Cerebellar nuclear complex (tissue), 1 donor: ENCODE data around the gene FAM171A2.

Experiments used
- DNase-seq, 2 experiments: peaks; one replicate each; lab custom pipeline; 2025; lab: John Stamatoyannopoulos, UW

Gene FAM171A2

GRCh38 chr17:44361292-44362260 is 2.1 kb downstream of the FAM171A2 start:
- DNase-seq = no peak

DNA sequence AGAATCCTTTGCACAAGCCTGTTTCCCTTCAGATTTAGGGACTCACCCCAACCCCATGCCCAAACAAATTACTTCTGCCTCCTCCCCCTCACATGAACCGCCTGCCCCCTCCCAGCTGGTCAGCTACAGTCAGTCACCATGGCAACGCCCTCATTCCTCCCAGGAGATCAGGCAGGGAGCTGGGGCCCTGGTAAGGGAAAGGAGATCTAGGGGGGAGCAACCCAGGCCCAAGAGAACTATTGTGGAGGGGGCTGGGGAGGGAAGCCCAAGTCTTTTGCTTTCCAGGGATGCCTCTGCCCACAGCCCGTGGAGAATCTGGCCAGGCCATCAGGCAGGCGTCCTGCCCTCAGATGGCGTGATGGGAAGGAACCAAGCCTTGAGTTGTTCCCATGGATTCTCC is 2.8 kb downstream of the FAM171A2 start:
- DNase-seq = no peak

DNA sequence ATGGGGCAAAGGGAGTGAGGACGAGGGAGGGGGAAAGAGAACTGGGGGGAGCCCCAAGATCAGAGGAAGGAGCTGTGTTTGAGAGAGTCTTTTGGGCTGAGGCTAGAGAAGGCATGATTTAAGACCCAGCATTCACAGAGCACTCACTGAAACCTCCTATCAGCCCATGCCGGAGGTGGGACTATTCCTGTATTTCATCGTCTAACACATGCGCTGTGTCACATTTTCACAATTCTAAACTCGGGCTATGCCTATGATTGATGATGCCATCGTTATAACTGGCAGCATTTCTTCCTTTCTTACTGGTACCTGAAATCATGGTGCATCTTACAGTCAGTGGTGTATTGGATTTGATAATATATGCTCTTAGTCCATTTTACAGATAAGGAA is 3.5 kb downstream of the FAM171A2 start:
- DNase-seq = no peak

- DNase-seq = no peak
Measured at GRCh38 chr17:44359458-44360143, 4.1 kb downstream of the FAM171A2 start.

- DNase-seq = no peak
Measured at GRCh38 chr17:44359006-44359405, 4.6 kb downstream of the FAM171A2 start.

DNA sequence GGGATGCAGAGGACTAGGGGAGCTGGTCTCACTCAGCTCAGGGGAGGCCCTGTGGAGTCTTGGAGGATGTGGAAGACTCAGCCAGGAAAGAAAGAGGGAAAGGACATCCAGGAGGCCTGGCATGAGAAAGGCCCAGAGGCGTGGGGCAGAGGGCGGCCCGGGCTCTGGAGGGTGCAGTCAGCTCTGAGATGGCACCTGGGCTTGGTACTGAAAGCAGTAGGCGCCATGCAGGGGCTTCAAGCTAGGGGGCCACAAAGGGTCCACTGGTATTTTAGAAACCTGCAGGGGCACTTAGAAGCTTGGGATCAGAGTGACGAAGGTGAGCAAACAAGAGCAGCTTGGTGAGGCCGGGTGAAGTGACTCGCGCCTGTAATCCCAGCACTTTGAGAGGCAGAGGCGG is 5.6 kb downstream of the FAM171A2 start:
- DNase-seq = no peak

DNA sequence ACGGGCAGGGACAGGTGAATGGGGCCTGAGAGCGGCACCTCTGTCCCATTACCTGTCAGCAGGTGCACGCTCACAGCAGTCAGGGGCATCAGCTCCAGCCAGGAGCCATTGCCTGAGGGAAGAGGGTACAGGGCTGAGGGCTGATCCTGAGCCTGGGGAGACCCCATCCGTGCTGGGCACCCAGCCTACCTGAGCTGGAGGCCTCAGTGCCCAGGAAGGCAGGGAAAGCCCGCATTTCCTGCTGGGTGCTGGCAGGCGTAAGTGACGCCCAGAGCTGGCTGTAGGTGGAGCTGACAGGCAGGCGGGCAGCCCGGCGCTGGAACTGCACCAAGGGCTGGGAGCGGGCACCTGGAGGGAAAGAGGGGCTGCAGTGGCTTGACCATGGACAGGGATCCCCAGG is 7.4 kb downstream of the FAM171A2 start:
- no peak for DNase-seq

DNA sequence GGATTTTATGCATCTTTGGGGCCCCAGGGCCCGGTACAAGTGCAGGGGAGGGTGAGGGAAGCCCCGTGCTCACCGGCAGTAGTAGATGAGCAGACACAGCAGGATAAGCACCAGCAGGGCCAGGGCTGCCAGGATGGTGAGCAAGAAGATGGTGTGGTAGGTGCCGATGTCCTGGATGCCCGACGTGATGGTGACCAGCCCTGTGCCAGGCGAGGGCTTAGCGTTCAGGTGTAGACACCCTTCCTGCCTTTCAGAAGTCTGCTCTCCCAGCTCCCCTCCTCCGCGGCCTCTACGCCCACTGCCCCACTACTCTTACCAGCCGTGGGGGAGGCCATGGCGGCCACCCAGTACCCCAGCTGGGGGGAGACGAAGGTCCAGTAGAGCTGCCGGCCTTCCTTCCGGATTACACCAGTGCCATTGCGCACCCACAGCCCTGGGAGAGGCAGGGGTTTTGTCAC is 8.0 kb downstream of the FAM171A2 start:
- DNase-seq = no peak

DNA sequence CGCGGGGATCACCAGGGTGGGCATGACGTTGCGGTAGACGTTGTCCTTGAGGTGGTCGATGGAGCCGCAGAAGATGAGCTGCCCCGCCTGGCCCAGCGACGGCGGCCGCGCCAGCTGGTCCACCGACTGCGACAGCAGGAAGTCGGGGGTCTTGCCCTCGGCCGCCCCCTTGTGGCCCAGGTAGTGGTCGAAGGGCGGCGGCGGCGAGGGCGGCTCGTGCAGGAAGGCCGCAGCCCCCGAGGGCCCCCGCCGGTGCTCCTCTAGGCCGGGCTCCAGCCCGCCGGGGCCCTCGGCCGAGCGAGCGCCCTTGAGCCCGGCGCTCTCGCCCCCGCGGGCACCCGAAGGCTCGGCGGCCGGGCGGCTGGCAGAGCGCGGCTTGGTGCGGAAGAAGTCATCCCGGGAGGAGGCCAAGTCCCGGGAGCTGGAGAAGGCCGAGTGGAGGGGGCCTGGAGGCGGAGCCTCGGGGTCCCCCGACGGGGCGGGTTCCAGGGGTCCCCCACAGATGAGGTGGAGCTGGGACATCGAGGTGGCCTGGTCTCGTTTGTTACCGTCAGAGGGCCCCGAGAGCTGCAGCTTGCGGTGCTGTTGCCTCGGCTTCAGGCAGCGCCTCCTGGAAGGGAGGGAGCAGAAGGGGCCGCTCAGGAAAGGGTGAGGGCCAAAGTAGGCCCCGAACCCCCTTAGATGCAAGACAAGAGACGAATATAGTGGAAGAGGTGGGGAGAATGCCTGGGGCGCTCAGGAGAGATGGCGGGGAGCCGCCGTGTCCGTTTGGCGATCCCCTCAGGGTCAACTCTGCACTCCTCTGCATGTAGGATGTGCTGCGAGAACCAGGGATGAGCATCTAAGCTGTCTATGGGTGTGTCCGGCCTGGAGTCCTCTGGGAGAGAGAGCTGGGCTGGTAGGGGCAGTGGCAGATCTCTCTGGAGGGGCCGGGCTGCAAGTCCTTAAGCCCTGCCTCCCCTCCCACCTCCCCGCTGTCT is 8.8 kb downstream of the FAM171A2 start:
- DNase-seq = no peak

GRCh38 chr17:44353672-44354331 is 9.9 kb downstream of the FAM171A2 start:
- DNase-seq = no peak

- no peak for DNase-seq
Measured at GRCh38 chr17:44352828-44353671, 10.6 kb downstream of the FAM171A2 start.

DNA sequence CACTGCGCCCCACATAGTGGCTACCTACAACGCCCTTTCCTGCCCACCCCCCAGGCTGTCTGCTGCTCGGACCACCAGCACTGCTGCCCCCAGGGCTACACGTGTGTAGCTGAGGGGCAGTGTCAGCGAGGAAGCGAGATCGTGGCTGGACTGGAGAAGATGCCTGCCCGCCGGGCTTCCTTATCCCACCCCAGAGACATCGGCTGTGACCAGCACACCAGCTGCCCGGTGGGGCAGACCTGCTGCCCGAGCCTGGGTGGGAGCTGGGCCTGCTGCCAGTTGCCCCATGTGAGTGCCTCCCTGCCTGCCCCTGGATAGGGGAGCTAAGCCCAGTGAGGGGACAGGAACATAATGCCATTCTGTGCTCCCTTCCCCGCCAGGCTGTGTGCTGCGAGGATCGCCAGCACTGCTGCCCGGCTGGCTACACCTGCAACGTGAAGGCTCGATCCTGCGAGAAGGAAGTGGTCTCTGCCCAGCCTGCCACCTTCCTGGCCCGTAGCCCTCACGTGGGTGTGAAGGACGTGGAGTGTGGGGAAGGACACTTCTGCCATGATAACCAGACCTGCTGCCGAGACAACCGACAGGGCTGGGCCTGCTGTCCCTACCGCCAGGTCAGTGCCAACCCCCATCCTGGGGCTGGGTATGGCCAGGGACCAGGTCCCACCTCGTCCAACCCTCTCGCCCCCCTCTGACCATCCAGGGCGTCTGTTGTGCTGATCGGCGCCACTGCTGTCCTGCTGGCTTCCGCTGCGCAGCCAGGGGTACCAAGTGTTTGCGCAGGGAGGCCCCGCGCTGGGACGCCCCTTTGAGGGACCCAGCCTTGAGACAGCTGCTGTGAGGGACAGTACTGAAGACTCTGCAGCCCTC is 11.5 kb downstream of the FAM171A2 start:
- DNase-seq = no peak

GRCh38 chr17:44351464-44351863 is 12.2 kb downstream of the FAM171A2 start:
- DNase-seq = no peak

DNA sequence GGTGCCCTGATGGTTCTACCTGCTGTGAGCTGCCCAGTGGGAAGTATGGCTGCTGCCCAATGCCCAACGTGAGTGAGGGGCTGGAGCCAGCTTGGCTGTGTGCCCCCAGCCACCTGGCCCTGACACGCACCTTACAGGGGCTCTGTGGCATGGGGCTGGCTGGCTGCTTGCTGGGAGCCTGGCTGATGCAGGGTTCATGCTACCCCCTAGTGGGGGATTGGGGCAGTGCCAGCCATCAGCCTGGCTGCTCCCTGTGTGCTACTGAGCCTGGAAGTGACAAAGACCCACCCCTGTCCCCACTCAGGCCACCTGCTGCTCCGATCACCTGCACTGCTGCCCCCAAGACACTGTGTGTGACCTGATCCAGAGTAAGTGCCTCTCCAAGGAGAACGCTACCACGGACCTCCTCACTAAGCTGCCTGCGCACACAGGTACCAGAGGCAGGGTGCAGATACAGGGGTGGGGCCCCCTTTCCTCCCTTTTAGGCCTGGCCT is 12.9 kb downstream of the FAM171A2 start:
- no peak for DNase-seq

GRCh38 chr17:44349553-44350070 is 14.0 kb downstream of the FAM171A2 start:
- no peak for DNase-seq

DNA sequence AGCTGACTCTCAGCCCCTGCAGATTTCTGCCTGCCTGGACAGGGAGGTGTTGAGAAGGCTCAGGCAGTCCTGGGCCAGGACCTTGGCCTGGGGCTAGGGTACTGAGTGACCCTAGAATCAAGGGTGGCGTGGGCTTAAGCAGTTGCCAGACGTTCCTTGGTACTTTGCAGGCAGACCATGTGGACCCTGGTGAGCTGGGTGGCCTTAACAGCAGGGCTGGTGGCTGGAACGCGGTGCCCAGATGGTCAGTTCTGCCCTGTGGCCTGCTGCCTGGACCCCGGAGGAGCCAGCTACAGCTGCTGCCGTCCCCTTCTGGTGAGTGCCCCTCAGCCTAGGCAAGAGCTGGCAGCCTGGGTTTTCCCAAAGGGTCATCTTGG is 14.7 kb downstream of the FAM171A2 start:
- no peak for DNase-seq

- no peak for DNase-seq
Measured at GRCh38 chr17:44348234-44348987, 15.2 kb downstream of the FAM171A2 start.
